HEK293 (cell line): Measurements from ENCODE around the gene FMN1.

ENCODE experiments used
- CTCF ChIP-seq: fragments of 450-650 bp; formaldehyde crosslinking; IDR thresholded peaks from 2 replicates; pipeline ENCODE4 v1.5.1; 2016; ENCODE audit warnings: missing biosample characterization, missing genetic modification characterization
- ELK4 ChIP-seq: IDR thresholded peaks from 2 replicates; pipeline ENCODE4 v1.6.1; 2011; ENCODE audit warnings: mild to moderate bottlenecking, low read depth, low read length, borderline replicate concordance
- GLI4 ChIP-seq: fragments of 450-650 bp; formaldehyde crosslinking; IDR thresholded peaks from 2 replicates; pipeline ENCODE4 v1.5.1; 2016; ENCODE audit warnings: missing biosample characterization, missing genetic modification characterization
- HOXD13 ChIP-seq: sonication (generic); formaldehyde crosslinking; IDR thresholded peaks from 2 replicates; pipeline ENCODE4 v1.8.0; 2022; ENCODE audit warnings: missing genetic modification reagents, borderline replicate concordance
- OVOL3 ChIP-seq: fragments of 450-650 bp; formaldehyde crosslinking; IDR thresholded peaks from 2 replicates; pipeline ENCODE4 v1.5.1; 2016; ENCODE audit warnings: missing biosample characterization, missing genetic modification characterization
- SP2 ChIP-seq: fragments of 450-650 bp; formaldehyde crosslinking; IDR thresholded peaks from 2 replicates; pipeline ENCODE4 v1.5.1; 2016; ENCODE audit warnings: missing biosample characterization, missing genetic modification characterization
- TCF7L2 ChIP-seq: IDR thresholded peaks from 2 replicates; pipeline ENCODE4 v1.6.1; 2011; ENCODE audit warnings: low read depth, mild to moderate bottlenecking, inconsistent platforms, low read length, moderate library complexity, borderline replicate concordance
- ZNF132 ChIP-seq: fragments of 450-650 bp; formaldehyde crosslinking; IDR thresholded peaks from 2 replicates; pipeline ENCODE4 v1.5.1; 2017; ENCODE audit warnings: missing biosample characterization, missing genetic modification characterization, borderline replicate concordance
- ZNF747 ChIP-seq: fragments of 450-650 bp; formaldehyde crosslinking; IDR thresholded peaks from 2 replicates; pipeline ENCODE4 v1.5.1; 2016; ENCODE audit warnings: missing biosample characterization, missing genetic modification characterization
- TF ChIP-seq, protein P1 (sequence below): fragments of 450-650 bp; formaldehyde crosslinking; IDR thresholded peaks from 2 replicates; pipeline ENCODE4 v1.5.1; 2016; ENCODE audit warnings: missing biosample characterization, missing genetic modification characterization
- TF ChIP-seq, protein P2 (sequence below): fragments of 450-650 bp; formaldehyde crosslinking; IDR thresholded peaks from 2 replicates; pipeline ENCODE4 v1.5.1; 2016; ENCODE audit warnings: missing biosample characterization, missing genetic modification characterization
- TF ChIP-seq, protein P3 (sequence below): fragments of 450-650 bp; formaldehyde crosslinking; IDR thresholded peaks from 2 replicates; pipeline ENCODE4 v1.5.1; 2016; ENCODE audit warnings: missing biosample characterization, missing genetic modification characterization

- no peak for TF ChIP-seq OVOL3 (tag by site-specific recombination)
- TF ChIP-seq, protein P1, sequence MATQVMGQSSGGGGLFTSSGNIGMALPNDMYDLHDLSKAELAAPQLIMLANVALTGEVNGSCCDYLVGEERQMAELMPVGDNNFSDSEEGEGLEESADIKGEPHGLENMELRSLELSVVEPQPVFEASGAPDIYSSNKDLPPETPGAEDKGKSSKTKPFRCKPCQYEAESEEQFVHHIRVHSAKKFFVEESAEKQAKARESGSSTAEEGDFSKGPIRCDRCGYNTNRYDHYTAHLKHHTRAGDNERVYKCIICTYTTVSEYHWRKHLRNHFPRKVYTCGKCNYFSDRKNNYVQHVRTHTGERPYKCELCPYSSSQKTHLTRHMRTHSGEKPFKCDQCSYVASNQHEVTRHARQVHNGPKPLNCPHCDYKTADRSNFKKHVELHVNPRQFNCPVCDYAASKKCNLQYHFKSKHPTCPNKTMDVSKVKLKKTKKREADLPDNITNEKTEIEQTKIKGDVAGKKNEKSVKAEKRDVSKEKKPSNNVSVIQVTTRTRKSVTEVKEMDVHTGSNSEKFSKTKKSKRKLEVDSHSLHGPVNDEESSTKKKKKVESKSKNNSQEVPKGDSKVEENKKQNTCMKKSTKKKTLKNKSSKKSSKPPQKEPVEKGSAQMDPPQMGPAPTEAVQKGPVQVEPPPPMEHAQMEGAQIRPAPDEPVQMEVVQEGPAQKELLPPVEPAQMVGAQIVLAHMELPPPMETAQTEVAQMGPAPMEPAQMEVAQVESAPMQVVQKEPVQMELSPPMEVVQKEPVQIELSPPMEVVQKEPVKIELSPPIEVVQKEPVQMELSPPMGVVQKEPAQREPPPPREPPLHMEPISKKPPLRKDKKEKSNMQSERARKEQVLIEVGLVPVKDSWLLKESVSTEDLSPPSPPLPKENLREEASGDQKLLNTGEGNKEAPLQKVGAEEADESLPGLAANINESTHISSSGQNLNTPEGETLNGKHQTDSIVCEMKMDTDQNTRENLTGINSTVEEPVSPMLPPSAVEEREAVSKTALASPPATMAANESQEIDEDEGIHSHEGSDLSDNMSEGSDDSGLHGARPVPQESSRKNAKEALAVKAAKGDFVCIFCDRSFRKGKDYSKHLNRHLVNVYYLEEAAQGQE: no peak
- TF ChIP-seq ZNF747 (tag by site-specific recombination): no peak
- no peak for TF ChIP-seq CTCF (tag by site-specific recombination)
- TF ChIP-seq, protein P2, sequence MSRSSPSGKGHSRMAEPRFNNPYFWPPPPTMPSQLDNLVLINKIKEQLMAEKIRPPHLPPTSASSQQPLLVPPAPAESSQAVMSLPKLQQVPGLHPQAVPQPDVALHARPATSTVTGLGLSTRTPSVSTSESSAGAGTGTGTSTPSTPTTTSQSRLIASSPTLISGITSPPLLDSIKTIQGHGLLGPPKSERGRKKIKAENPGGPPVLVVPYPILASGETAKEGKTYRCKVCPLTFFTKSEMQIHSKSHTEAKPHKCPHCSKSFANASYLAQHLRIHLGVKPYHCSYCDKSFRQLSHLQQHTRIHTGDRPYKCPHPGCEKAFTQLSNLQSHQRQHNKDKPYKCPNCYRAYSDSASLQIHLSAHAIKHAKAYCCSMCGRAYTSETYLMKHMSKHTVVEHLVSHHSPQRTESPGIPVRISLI (tag by site-specific recombination): no peak
- TF ChIP-seq ZNF132: no peak
- no peak for TF ChIP-seq HOXD13 (CRISPR knock-in tag)
- no peak for TF ChIP-seq TCF7L2
- no peak for TF ChIP-seq ELK4
- TF ChIP-seq GLI4: no peak
- TF ChIP-seq, protein P3, sequence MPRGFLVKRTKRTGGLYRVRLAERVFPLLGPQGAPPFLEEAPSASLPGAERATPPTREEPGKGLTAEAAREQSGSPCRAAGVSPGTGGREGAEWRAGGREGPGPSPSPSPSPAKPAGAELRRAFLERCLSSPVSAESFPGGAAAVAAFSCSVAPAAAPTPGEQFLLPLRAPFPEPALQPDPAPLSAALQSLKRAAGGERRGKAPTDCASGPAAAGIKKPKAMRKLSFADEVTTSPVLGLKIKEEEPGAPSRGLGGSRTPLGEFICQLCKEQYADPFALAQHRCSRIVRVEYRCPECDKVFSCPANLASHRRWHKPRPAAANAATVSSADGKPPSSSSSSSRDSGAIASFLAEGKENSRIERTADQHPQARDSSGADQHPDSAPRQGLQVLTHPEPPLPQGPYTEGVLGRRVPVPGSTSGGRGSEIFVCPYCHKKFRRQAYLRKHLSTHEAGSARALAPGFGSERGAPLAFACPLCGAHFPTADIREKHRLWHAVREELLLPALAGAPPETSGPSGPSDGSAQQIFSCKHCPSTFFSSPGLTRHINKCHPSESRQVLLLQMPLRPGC (tag by site-specific recombination): no peak
- no peak for TF ChIP-seq SP2 (tag by site-specific recombination)
Observed at GRCh38 chr15:33115191-33115861, 79.2 kb downstream of the FMN1 start.
